Panc1 (cell line): ENCODE results near the gene TUB. TPM values are rescaled to one million over a fixed set of nuclear protein-coding genes. Genes with fewer than 3 reads are reported as not detected.

ENCODE experiments used
- ATAC-seq: fragments of 200-7000 bp; cut with Tn5 transposase; 2 replicates; pipeline ENCODE4 v1.9.1; 2020; ENCODE audit warnings: mild to moderate bottlenecking, moderate library complexity
- BruUV-seq: library from RNA; stranded (reverse); fragments of 400-500 nt; replicated peaks from 2 replicates; lab custom pipeline; 2021; lab: Mats Ljungman, UMichigan
- CTCF ChIA-PET: fragments of 300-600 bp; sonication (Branson Sonifier 250); formaldehyde crosslinking; loops from one replicate; lab custom pipeline; 2022; ENCODE audit warnings: antibody characterized with exemption; lab: Charles Lee
- POLR2A ChIA-PET: fragments of 300-600 bp; sonication (Branson Sonifier 250); formaldehyde crosslinking; loops from one replicate; lab custom pipeline; 2022; ENCODE audit warnings: antibody characterized with exemption; lab: Charles Lee
- DNase-seq: peaks from one replicate; pipeline ENCODE4 v3.0.0-alpha.2; 2010; ENCODE audit warnings: low read depth, low spot score
- H3K27ac ChIP-seq: 2 replicates; pipeline ENCODE4 v1.5.1; 2011; ENCODE audit warnings: mild to moderate bottlenecking, low read length, inconsistent platforms
- H3K27me3 ChIP-seq: fragments of 200-500 bp; sonication (Bioruptor generic); 2 replicates; pipeline ENCODE4 v1.6.0; 2014; ENCODE audit warnings: low read length, inconsistent platforms; ENCODE audit not compliant: control insufficient read depth, insufficient read depth
- H3K36me3 ChIP-seq: fragments of 200-500 bp; sonication (Bioruptor generic); 2 replicates; pipeline ENCODE4 v1.5.1; 2014; ENCODE audit warnings: inconsistent platforms, mild to moderate bottlenecking, low read length, moderate library complexity; ENCODE audit not compliant: control insufficient read depth, insufficient read depth
- H3K4me1 ChIP-seq: 2 replicates; pipeline ENCODE4 v1.5.1; 2011; ENCODE audit warnings: inconsistent platforms, mild to moderate bottlenecking, low read length, moderate library complexity; ENCODE audit not compliant: control insufficient read depth, insufficient read depth
- H3K4me3 ChIP-seq, 2 experiments: 2 replicates each; pipeline ENCODE4 v1.5.1; 2011 to 2012; ENCODE audit warnings: low read depth in 2 of 2, low read length in 2 of 2, mild to moderate bottlenecking in 2 of 2, inconsistent platforms in 1 of 2, moderate library complexity in 1 of 2
- H3K9me3 ChIP-seq: fragments of 200-500 bp; sonication (Bioruptor generic); 2 replicates; pipeline ENCODE4 v1.5.1; 2014; ENCODE audit warnings: low read depth, mild to moderate bottlenecking, inconsistent platforms, low read length, moderate library complexity; ENCODE audit not compliant: control insufficient read depth, insufficient read depth
- POLR2AphosphoS5 ChIP-seq: IDR thresholded peaks from 2 replicates; pipeline ENCODE4 v1.6.1; 2012; ENCODE audit warnings: mild to moderate bottlenecking, low read depth, low read length, moderate library complexity
- SIN3A ChIP-seq: IDR thresholded peaks from 2 replicates; pipeline ENCODE4 v1.6.1; 2012; ENCODE audit warnings: low read depth, mild to moderate bottlenecking, low read length, moderate library complexity, borderline replicate concordance; ENCODE audit not compliant: insufficient read depth
- TCF7L2 ChIP-seq: IDR thresholded peaks from 2 replicates; pipeline ENCODE4 v1.6.1; 2011; ENCODE audit warnings: mild to moderate bottlenecking, low read depth, low read length, inconsistent platforms
- in situ Hi-C: cut with HindIII; loops from 2 replicates; pipeline ENCODE4 v1.10.0; 2016; ENCODE audit warnings: low sequenced_read_pairs, low pct_unique_long_range_greater_than_20kb
- intact Hi-C: fragments of 100-400 bp; cut with micrococcal nuclease; formaldehyde crosslinking; loops from one replicate; pipeline ENCODE4 v1.10.0; 2022; ENCODE audit not compliant: unreplicated experiment
- total RNA-seq: library from RNA; stranded (reverse); gene quantifications from one replicate; pipeline ENCODE4 v1.2.1, GENCODE V29; 2021; ENCODE audit not compliant: unreplicated experiment
- TF ChIP-seq, protein P1 (sequence below), 2 experiments: IDR thresholded peaks; 2 replicates each; pipeline ENCODE4 v1.6.1; 2011 to 2012; ENCODE audit warnings: low read depth in 2 of 2, control low read depth in 1 of 2, low read length in 1 of 2, mild to moderate bottlenecking in 1 of 2, moderate library complexity in 1 of 2; ENCODE audit not compliant: insufficient read depth in 1 of 2
- TF ChIP-seq, protein P2 (sequence below): fragments of 450-650 bp; IDR thresholded peaks from 2 replicates; pipeline ENCODE4 v1.5.1; 2017; ENCODE audit warnings: mild to moderate bottlenecking

TUB gene
- total RNA-seq, 1 experiment from 2014 or later = 4.3 TPM

DNA sequence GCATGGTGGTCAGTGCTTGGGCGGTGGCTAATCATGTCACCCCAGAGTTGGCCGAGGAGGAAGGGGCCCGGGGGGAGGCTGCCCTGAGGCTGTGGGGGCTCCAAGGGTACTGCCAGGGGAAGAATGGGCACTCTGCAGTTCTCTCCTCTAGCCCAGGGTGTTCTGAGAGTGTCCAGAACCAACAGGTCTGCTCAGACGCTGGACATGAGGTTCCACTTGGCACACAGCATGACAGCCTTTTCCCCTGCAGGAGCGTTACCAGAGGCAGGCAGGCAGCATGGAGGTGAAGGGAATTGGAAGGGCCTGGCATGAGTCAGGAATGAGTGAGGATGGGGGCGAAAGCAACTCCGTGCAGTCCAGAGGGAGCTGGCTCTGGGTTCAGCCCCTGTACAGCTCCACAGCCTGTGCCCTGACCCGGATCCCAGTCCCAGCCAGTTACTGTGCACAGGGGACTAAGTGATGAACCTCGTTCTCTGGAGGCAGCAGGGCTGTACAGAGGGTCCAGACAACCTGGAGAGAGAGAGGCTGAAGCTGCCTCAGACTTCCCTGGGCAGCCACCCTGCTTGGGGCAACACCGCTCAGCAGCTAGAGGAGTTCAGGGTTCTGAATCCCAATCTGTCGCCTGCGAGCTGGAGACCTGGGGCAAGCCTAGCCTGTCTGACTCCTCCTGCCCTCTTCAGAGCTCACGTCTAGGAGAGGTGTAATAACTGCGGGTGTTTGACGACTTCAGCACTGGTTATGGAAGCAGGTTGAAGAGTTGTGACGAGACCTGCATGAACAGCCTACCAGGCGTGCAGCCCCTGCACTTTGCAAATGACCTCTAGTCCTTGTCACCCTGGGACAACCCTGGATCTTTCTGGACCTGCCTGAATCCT, 14.7 kb upstream of the TUB start:
- ATAC-seq (peak; percentile 47), DNase-seq (no peak)
- intact Hi-C loops (no loop called here), in situ Hi-C loops (no loop called here)
- ChIA-PET CTCF (interaction anchor here (0.5 to 1.0 kb wide), 3 partner anchors 33 to 37 kb away, joined by 3 to 8 read pairs (median 4); no protein-coding TSS in a partner anchor), POLR2A (interaction anchor here (0.7 kb wide), 1 partner anchor 1674 kb away, joined by 3 read pairs; no protein-coding TSS in a partner anchor)
- no peaks in the 10 kb centered on the region for H3K4me1 ChIP-seq
- H3K4me3 ChIP-seq = no peak overlapping the region
- no peaks in the 10 kb centered on the region for H3K36me3 ChIP-seq
- H3K27me3 ChIP-seq = peaks cover 9% of the 10 kb centered on the region; the same call in 1 of the 2 replicates
- TF ChIP-seq SIN3A (no peak), POLR2AphosphoS5 (no peak), TCF7L2 (no peak)
- TF ChIP-seq, protein P1, sequence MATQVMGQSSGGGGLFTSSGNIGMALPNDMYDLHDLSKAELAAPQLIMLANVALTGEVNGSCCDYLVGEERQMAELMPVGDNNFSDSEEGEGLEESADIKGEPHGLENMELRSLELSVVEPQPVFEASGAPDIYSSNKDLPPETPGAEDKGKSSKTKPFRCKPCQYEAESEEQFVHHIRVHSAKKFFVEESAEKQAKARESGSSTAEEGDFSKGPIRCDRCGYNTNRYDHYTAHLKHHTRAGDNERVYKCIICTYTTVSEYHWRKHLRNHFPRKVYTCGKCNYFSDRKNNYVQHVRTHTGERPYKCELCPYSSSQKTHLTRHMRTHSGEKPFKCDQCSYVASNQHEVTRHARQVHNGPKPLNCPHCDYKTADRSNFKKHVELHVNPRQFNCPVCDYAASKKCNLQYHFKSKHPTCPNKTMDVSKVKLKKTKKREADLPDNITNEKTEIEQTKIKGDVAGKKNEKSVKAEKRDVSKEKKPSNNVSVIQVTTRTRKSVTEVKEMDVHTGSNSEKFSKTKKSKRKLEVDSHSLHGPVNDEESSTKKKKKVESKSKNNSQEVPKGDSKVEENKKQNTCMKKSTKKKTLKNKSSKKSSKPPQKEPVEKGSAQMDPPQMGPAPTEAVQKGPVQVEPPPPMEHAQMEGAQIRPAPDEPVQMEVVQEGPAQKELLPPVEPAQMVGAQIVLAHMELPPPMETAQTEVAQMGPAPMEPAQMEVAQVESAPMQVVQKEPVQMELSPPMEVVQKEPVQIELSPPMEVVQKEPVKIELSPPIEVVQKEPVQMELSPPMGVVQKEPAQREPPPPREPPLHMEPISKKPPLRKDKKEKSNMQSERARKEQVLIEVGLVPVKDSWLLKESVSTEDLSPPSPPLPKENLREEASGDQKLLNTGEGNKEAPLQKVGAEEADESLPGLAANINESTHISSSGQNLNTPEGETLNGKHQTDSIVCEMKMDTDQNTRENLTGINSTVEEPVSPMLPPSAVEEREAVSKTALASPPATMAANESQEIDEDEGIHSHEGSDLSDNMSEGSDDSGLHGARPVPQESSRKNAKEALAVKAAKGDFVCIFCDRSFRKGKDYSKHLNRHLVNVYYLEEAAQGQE (IDR thresholded peaks at IDR 0.05; ENCODE audit: insufficient read depth in 1 of 2, low read depth in 2 of 2, low read length in 1 of 2) = no peak
- TF ChIP-seq, protein P2, sequence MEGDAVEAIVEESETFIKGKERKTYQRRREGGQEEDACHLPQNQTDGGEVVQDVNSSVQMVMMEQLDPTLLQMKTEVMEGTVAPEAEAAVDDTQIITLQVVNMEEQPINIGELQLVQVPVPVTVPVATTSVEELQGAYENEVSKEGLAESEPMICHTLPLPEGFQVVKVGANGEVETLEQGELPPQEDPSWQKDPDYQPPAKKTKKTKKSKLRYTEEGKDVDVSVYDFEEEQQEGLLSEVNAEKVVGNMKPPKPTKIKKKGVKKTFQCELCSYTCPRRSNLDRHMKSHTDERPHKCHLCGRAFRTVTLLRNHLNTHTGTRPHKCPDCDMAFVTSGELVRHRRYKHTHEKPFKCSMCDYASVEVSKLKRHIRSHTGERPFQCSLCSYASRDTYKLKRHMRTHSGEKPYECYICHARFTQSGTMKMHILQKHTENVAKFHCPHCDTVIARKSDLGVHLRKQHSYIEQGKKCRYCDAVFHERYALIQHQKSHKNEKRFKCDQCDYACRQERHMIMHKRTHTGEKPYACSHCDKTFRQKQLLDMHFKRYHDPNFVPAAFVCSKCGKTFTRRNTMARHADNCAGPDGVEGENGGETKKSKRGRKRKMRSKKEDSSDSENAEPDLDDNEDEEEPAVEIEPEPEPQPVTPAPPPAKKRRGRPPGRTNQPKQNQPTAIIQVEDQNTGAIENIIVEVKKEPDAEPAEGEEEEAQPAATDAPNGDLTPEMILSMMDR = no peak
- H3K27ac ChIP-seq = no peak overlapping the region
- no TSS peak for BruUV-seq
- H3K9me3 ChIP-seq = no peaks in the 10 kb centered on the region

DNA sequence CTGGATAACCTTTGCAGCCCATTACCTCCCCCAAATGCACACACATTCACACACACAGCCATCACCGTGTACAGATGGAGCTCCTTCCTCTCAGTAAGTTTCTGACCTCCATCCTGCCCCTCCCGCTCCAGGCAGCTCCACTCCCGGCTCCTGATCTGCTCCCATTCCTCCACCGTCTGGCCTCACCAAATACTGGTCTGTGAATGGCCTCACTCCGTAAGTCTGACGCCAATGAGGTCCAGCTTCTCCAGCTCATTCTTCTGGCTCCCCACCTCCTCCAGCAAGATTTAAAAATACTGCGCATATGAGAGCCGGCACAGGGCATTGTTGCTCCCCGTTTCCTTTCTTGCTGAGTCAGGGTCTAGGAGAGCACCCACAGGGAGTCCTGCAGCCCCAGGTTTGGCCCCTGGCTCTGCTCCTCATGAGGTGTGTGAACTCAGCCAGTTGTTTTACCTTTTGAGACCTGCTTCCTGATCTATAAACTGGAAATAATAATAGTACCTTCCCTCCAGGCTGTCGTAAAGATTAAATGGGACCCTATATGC, 14.0 kb upstream of the TUB start:
- ChIA-PET POLR2A (interaction anchor here (0.7 kb wide), 1 partner anchor 1675 kb away, joined by 3 read pairs; no protein-coding TSS in a partner anchor), CTCF (interaction anchor here (0.8 to 1.0 kb wide), 2 partner anchors 33 to 34 kb away, joined by 3 to 4 read pairs; no protein-coding TSS in a partner anchor)
- BruUV-seq = no TSS peak
- ATAC-seq (no peak), DNase-seq (no peak)
- Histone ChIP-seq H3K27me3 (peaks cover 9% of the 10 kb centered on the region; the same call in 1 of the 2 replicates), H3K9me3 (no peaks in the 10 kb centered on the region), H3K4me3 (no peak overlapping the region), H3K4me1 (no peaks in the 10 kb centered on the region), H3K36me3 (no peaks in the 10 kb centered on the region), H3K27ac (no peak overlapping the region)
- intact Hi-C loops = no loop called here
- in situ Hi-C loops = no loop called here
- TF ChIP-seq SIN3A (no peak), TCF7L2 (no peak), POLR2AphosphoS5 (no peak)
- TF ChIP-seq, protein P1 (IDR thresholded peaks at IDR 0.05; ENCODE audit: insufficient read depth in 1 of 2, low read depth in 2 of 2, low read length in 1 of 2) = no peak
- TF ChIP-seq, protein P2 = no peak
